Spinal cord (tissue), 10 donors: ENCODE data around the gene KLF16. TPM values are rescaled to one million over a fixed set of nuclear protein-coding genes. Genes with fewer than 3 reads are reported as not detected.
A peak's percentile ranks its signal among the peaks of the same experiment; 100 is the strongest.

Source experiments
- DNase-seq, 6 donors: peaks; one replicate each; pipeline versions ENCODE4 v3.0.0 to v3.0.0-alpha.2; 2013 to 2015; ENCODE audit warnings: low spot score in 6 of 6, low read depth in 4 of 6
- H3K27ac ChIP-seq: one replicate; pipeline ENCODE4 v1.5.1; 2013; ENCODE audit warnings: low read depth, low read length, control low read depth
- H3K27me3 ChIP-seq: one replicate; pipeline ENCODE4 v1.6.1; 2013; ENCODE audit warnings: low read length; ENCODE audit not compliant: control insufficient read depth, insufficient read depth
- H3K36me3 ChIP-seq: one replicate; pipeline ENCODE4 v1.6.1; 2013; ENCODE audit warnings: low read length; ENCODE audit not compliant: control insufficient read depth, insufficient read depth
- H3K4me1 ChIP-seq: one replicate; pipeline ENCODE4 v1.6.1; 2013; ENCODE audit warnings: low read length; ENCODE audit not compliant: control insufficient read depth, insufficient read depth
- H3K4me3 ChIP-seq: one replicate; pipeline ENCODE4 v1.5.1; 2013; ENCODE audit warnings: low read depth, low read length, control low read depth
- H3K9me3 ChIP-seq: one replicate; pipeline ENCODE4 v1.6.1; 2013; ENCODE audit warnings: low read length; ENCODE audit not compliant: control insufficient read depth, insufficient read depth
- whole genome bisulfite sequencing: methylation state at CpG from one replicate; pipeline ENCODE4 v1.1.5; 2013; ENCODE audit warnings: missing lambda C conversion rate; ENCODE audit not compliant: insufficient coverage; 5-methylcytosine and 5-hydroxymethylcytosine counted together
- polyA plus RNA-seq, 2 donors: library from polyadenylated mRNA; unstranded; fragments of 120-200 nt; gene quantifications; one replicate each; pipeline ENCODE4 v1.2.1, GENCODE V29; 2013; ENCODE audit not compliant: insufficient read length in 2 of 2
- total RNA-seq, 2 donors: library from RNA; depleted of rRNA in 1 of 2; stranded (reverse); fragments of 120-200 nt in 1 of 2; fragments of >200 nt in 1 of 2; gene quantifications; one replicate each; pipeline versions ENCODE4 v1.2.3 to v1.2.4, GENCODE V29; 2013 to 2014
- donor health status: healthy.

Gene KLF16
- total and polyA plus RNA-seq, 4 donors, result 1.8 to 13.4 (median 7.3) TPM

DNA sequence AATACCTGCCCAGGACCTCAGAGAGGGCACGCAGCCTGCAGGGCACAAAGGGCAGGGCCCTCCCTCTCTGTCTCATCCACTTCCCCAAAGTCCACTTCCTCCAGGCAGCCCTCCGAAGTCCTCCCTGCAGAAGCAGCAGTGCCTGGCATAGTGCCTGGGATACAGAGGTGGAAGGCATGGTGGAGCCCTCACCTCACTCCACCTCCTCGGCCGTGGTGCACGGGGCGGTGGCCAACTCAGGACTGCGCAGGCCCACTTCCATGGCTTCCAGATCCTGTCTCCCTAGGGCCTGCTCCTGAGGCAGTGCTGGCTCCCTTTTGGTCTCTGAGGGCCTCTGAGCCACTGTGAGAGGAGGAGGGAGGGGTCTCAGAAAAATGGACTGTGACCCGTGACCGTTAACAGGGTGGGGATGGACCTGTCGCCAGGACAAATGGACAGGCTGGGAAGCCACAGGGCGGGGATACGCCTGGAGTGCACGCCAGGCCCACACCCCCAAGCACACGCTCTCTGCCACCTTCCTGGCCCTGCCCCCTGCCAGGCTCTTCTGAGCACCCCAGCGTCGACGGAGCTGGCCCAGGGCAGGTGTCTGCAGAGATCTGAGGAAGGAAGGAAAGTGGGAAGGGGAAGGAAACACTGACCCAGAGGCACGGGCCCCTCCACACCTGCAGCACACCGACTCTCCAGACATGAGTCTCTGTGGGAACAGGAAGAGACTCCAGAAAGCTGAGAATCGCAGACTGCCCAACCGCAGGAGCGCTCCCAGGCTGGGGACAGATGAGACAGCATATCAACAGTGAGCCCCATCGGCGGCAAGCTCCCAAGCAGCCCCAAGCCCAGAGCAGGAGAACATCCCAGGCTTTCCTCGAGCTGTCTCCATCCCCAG, 23.5 kb downstream of the KLF16 start:
- Histone ChIP-seq H3K27ac (no peak overlapping the region), H3K9me3 (no peaks in the 10 kb centered on the region), H3K4me1 (peaks cover 46% of the 10 kb centered on the region), H3K27me3 (no peaks in the 10 kb centered on the region), H3K36me3 (peaks cover 82% of the 10 kb centered on the region), H3K4me3 (no peak overlapping the region)
- no peak for DNase-seq
- WGBS, result 85% methylated on average over 18 of the region's 25 CpGs

DNA sequence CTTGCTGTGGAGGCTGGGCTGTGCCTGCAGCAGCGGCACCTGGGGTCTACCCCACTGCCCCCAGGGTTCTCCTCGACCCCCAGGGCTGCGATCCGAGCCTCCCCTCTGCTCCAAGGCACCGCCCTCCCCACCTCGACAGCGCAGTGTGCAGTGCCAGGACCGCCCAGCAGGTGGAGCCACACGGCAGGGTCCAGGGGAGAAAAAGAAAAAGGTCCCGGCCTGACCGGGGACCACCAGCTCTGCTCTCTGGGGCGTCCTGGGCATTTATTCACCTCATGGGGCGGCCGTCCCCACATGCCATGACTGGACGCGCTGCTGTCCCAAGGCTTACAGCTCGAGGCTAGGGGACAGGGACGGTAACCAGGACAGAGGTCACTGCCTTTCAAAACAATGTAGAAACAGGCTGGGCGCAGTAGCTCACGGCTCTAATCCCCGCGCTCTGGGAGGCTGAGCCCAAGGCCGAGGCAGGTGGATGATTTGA, 25.7 kb downstream of the KLF16 start:
- DNase-seq, result peak in 2 of 6 donors; percentile 32 to 48
- Histone ChIP-seq H3K4me1 (peaks cover 39% of the 10 kb centered on the region), H3K27ac (no peak overlapping the region), H3K4me3 (no peak overlapping the region), H3K9me3 (no peaks in the 10 kb centered on the region), H3K27me3 (no peaks in the 10 kb centered on the region), H3K36me3 (peaks cover 79% of the 10 kb centered on the region)
- 14% methylated on average over 19 of the region's 23 CpGs for WGBS

DNA sequence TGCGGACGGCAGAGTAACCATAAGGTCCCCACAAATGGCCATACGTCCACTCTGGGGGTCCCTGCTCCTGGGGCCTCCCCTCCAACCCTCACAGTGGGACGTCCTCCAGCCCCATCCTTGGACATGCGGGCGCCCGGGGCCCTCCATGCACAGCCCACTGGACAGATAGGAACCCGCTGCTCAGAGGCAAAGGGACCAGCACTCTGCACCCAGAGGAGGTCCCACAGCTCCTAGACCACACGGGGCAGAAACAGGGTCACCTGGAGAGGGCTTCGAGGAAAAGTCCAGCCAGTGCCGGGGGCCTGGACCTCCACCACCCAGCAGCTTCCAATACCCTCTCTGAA, 26.2 kb downstream of the KLF16 start:
- Histone ChIP-seq H3K9me3 (no peaks in the 10 kb centered on the region), H3K27me3 (no peaks in the 10 kb centered on the region), H3K4me3 (no peak overlapping the region), H3K36me3 (peaks cover 78% of the 10 kb centered on the region), H3K27ac (no peak overlapping the region), H3K4me1 (peaks cover 35% of the 10 kb centered on the region)
- 76% methylated on average over 11 of the region's 11 CpGs for WGBS
- DNase-seq, result no peak

DNA sequence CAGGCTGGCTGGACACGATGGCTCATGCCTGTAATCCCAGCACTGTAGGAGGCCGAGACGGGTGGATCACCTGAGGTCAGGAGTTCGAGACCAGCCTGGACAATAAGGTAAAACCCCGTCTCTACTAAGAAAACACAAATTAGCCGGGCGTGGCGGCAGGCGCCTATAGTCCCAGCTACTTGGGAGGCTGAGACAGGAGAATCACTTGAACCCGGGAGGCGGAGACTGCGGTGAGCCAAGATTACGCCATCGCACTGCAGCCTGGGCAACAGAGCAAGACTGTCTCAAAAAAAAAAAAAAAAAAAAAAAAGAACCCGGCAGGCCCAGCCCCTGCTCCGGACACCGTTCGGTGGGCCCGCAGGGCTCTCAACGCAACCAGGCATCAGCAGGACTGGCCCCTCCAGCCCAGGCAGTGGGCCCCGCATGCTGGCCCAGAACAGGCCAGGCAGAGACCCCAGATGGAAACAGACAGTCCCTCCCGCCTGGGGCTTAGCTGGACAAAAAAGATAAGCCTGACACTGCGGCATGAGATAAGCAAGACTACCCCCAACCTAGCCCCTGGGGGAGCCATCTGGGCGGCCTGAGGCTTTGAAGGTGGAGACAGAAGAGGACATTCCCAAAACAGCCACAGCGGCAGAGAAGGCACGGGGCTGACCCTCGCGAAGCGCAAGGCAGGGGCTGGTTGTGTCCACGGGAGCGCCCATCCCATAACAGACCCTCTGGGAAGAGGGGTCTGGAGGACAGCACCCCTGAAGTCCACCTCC, 26.7 kb downstream of the KLF16 start:
- H3K9me3 ChIP-seq, result no peaks in the 10 kb centered on the region
- no peak overlapping the region for H3K4me3 ChIP-seq
- DNase-seq, result no peak
- WGBS, result 93% methylated on average over 30 of the region's 31 CpGs
- H3K27ac ChIP-seq, result no peak overlapping the region
- no peaks in the 10 kb centered on the region for H3K27me3 ChIP-seq
- H3K4me1 ChIP-seq, result peaks cover 34% of the 10 kb centered on the region
- H3K36me3 ChIP-seq, result peaks cover 80% of the 10 kb centered on the region

DNA sequence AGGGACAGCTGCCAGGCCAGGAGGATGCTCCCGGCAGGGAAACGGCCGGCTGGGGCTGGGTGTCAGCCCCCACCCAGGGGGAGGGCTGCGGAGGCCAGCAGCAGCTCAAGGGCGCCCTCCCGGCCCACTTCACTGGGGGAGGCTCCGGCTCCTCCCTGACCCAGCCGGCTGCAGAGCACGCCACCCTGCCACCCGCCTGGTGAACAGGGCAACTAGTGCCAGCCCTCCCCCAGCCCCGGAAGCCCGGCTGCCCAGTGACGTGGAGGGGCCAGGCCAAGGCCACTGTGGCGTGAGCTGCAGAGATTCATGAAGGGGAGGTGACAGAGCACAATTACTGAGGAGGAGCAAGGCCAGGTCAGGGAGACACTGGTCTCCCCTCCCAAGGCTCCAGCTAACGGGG, 29.8 kb downstream of the KLF16 start:
- Histone ChIP-seq H3K36me3 (peaks cover 72% of the 10 kb centered on the region), H3K27me3 (no peaks in the 10 kb centered on the region), H3K4me1 (peaks cover 25% of the 10 kb centered on the region), H3K4me3 (no peak overlapping the region), H3K27ac (no peak overlapping the region), H3K9me3 (no peaks in the 10 kb centered on the region)
- WGBS, result 65% methylated on average over 15 of the region's 15 CpGs
- DNase-seq, result no peak

DNA sequence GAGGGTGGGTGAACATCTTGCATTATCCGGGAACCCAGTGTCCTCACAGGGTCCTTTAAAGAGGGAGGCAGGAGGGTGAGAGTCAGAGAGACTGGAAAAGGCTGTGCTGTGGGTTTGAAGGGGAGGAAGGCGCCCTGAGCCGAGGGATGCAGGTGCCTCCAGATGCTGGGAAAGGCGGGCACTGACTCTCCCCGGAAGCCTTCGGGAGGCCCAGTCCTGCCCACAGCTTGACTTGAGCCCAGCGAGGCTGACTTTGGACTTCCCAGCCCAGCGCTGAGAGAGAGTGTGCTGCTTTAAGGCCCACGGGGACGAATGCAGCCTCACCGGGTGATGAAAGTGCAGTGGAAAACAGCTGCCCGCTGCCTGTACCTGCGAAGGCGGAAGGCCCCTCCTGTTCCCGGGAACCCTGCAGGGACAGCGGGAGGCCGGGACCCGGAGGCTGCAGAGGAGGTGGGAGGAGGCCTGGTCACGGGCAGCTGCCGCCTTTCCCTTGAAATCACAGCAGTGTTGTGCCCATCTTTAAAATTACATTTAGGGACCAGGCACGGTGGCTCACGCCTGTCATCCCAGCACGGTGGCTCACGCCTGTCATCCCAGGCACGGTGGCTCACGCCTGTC, 31.2 kb downstream of the KLF16 start:
- DNase-seq, result no peak
- Histone ChIP-seq H3K4me1 (peaks cover 16% of the 10 kb centered on the region), H3K27me3 (no peaks in the 10 kb centered on the region), H3K9me3 (no peaks in the 10 kb centered on the region), H3K36me3 (peaks cover 72% of the 10 kb centered on the region), H3K27ac (no peak overlapping the region), H3K4me3 (no peak overlapping the region)
- WGBS, result 84% methylated on average over 26 of the region's 26 CpGs

DNA sequence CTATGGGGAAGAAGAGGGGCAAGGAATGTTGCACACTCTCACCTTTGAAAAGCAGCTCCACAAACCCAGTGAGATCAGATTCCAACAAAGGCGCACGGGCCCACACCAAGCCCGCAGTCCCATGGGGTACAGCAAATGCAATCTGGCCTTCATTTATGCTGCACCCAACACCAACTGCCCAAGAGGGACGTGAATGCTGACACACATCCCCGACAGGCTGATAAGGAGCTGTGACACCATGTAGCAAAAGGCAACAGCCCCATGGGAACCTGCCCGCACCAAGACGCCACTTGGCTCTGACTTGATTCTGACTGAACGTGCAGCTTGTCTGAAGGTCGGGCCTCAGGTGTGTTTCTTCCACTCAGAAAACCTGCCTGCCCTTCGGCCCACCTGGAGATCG, 32.4 kb downstream of the KLF16 start:
- 92% methylated on average over 11 of the region's 11 CpGs for WGBS
- H3K27ac ChIP-seq, result no peak overlapping the region

DNA sequence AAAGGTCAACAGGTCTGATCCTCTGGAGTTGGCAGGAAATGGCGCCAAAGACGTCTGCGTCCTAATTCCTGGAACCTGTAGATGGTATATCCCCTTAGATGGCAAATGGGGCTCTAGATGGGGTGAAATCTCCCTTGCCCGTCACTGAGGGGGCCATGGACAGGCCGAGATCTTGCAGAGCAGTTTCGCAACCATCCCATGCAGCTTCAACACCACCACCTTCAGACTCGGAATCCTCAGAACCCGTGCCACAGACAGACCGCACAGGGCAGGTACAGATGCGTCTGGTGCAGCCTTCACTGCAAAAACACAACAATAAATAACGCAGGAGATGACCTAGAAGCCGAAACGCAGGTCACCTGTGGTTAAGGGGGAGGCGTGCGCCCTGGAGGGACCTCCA, 32.8 kb downstream of the KLF16 start:
- no peak overlapping the region for H3K27ac ChIP-seq
- peaks cover 82% of the 10 kb centered on the region for H3K36me3 ChIP-seq
- no peak overlapping the region for H3K4me3 ChIP-seq
- no peaks in the 10 kb centered on the region for H3K9me3 ChIP-seq
- DNase-seq, result no peak
- 96% methylated on average over 13 of the region's 15 CpGs for WGBS
- H3K27me3 ChIP-seq, result no peaks in the 10 kb centered on the region
- H3K4me1 ChIP-seq, result peaks cover 24% of the 10 kb centered on the region

More for the DNA sequence above, 32.4 kb downstream of the KLF16 start:
- Histone ChIP-seq H3K4me1 (peaks cover 20% of the 10 kb centered on the region), H3K27me3 (no peaks in the 10 kb centered on the region), H3K4me3 (no peak overlapping the region), H3K9me3 (no peaks in the 10 kb centered on the region), H3K36me3 (peaks cover 81% of the 10 kb centered on the region)
- DNase-seq, result no peak

DNA sequence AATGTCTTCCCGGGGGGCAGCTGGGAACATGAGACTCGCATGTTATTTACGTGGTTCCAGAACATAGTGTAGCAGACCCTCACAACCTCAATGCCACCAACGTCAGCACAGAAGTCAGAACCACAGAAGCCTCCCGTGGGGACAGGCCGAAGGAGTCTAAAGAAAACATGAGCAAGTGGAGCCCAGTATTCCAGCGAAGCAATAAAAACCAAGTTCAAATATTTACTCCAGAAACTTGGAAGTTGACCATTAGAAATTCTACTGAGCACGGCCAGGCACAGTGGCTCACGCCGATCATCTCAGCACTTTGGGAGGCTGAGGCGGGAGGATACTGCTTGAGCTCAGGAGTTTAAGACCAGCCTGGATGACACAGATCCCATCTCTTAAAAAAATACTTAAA, 33.4 kb downstream of the KLF16 start:
- H3K4me1 ChIP-seq, result peaks cover 24% of the 10 kb centered on the region
- no peaks in the 10 kb centered on the region for H3K9me3 ChIP-seq
- 95% methylated on average over 6 of the region's 11 CpGs for WGBS
- H3K36me3 ChIP-seq, result peaks cover 84% of the 10 kb centered on the region
- no peaks in the 10 kb centered on the region for H3K27me3 ChIP-seq
- DNase-seq, result no peak
- no peak overlapping the region for H3K27ac ChIP-seq
- H3K4me3 ChIP-seq, result no peak overlapping the region
